Fibroblast of the aortic adventitia (primary cell): ENCODE results near the gene FANCE. TPM values are rescaled to one million over a fixed set of nuclear protein-coding genes. Genes with fewer than 3 reads are reported as not detected.

Source experiments
- DNase-seq: peaks from one replicate; pipeline ENCODE4 v3.0.0-alpha.2; 2010; ENCODE audit warnings: low read depth
- H3K4me3 ChIP-seq: 2 replicates; pipeline ENCODE4 v1.5.1; 2011; ENCODE audit warnings: low read depth, mild to moderate bottlenecking, control low read depth, low read length, moderate library complexity
- CTCF ChIP-seq: IDR thresholded peaks from 2 replicates; pipeline ENCODE4 v1.5.1; 2011; ENCODE audit warnings: mild to moderate bottlenecking, low read length, control low read depth, inconsistent platforms; ENCODE audit not compliant: insufficient read depth
- total RNA-seq: library from RNA; depleted of rRNA; stranded (reverse); fragments of >200 nt; gene quantifications from 2 replicates; pipeline ENCODE4 v1.2.3, GENCODE V29; 2012; ENCODE audit warnings: low replicate concordance

The FANCE gene
- total RNA-seq, 1 donor = 7.7 TPM

GRCh38 chr6:35483490-35483889, 31.4 kb downstream of the FANCE start:
- DNase-seq = no peak
- TF ChIP-seq CTCF = no peak
- no peak overlapping the region for H3K4me3 ChIP-seq

- no peak overlapping the region for H3K4me3 ChIP-seq
- TF ChIP-seq CTCF = no peak
- no peak for DNase-seq
Observed at GRCh38 chr6:35483893-35484645, 31.9 kb downstream of the FANCE start.

GRCh38 chr6:35484921-35485392, 32.8 kb downstream of the FANCE start:
- no peak overlapping the region for H3K4me3 ChIP-seq
- no peak for TF ChIP-seq CTCF
- DNase-seq = no peak

GRCh38 chr6:35485402-35485877, 33.3 kb downstream of the FANCE start:
- peak; percentile 72 for DNase-seq
- no peak for TF ChIP-seq CTCF
- H3K4me3 ChIP-seq = no peak overlapping the region

- H3K4me3 ChIP-seq = peak overlapping the region; percentile 13
- DNase-seq = peak; percentile 29
- TF ChIP-seq CTCF = no peak
Observed at GRCh38 chr6:35486005-35486925, 34.1 kb downstream of the FANCE start.

GRCh38 chr6:35487658-35488516, 35.7 kb downstream of the FANCE start:
- TF ChIP-seq CTCF = no peak
- peak; percentile 21 for DNase-seq
- no peak overlapping the region for H3K4me3 ChIP-seq
